ENCODE results near the gene UBALD1.

GRCh38 chr16:4604401-4604800 is 10.3 kb downstream of the UBALD1 start:
- TF ChIP-seq CTCF (IDR thresholded peaks at IDR 0.05) = no peak
- no peak for TF ChIP-seq POLR2A (IDR thresholded peaks at IDR 0.05)
- no peak for TF ChIP-seq POLR2AphosphoS5 (IDR thresholded peaks at IDR 0.05; ENCODE audit: insufficient read depth in 1 of 2, low read depth in 1 of 2)

Data from vagina (tissue), 2 donors.